Measurements from ENCODE around the gene TTLL8.

Gene TTLL8

DNA sequence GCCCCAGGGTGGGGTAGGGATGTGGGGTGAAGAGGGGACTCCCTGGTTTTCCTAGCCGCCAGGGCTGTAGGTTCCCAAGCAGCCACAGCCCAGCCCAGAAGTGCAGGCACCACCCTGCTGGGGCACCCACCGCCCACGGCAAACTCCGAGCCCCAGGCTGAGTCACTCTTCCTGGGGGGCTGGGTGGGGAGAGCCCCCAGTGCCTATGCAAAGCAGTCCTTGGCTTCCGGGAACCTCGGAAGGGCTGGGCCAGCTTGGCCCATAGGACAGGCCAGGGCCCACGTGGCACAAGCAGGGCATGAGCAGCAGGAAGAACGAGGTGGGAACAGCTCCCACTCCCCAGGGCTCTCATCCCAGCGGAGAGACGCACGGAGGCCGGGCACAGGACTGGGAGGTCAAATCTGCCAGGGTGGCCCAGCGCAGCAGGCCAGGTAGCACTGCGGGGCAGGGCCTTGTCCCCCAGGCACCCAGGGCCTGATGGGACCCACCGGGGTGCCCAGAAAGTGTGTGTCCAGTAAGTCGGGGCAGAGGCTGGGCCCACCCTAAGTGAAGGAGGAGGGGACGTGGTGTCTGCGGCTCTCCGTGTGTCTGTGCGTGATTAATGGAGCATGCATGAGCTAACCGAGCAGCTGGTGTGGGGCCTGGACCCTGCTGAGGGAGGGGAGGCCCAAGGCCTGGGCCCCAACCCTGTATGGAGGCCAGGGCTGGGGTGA lies 41.0 kb downstream of the TTLL8 start:
- no peak for DNase-seq

GRCh38 chr22:50016308-50016987 lies 41.6 kb downstream of the TTLL8 start:
- DNase-seq: no peak

DNA sequence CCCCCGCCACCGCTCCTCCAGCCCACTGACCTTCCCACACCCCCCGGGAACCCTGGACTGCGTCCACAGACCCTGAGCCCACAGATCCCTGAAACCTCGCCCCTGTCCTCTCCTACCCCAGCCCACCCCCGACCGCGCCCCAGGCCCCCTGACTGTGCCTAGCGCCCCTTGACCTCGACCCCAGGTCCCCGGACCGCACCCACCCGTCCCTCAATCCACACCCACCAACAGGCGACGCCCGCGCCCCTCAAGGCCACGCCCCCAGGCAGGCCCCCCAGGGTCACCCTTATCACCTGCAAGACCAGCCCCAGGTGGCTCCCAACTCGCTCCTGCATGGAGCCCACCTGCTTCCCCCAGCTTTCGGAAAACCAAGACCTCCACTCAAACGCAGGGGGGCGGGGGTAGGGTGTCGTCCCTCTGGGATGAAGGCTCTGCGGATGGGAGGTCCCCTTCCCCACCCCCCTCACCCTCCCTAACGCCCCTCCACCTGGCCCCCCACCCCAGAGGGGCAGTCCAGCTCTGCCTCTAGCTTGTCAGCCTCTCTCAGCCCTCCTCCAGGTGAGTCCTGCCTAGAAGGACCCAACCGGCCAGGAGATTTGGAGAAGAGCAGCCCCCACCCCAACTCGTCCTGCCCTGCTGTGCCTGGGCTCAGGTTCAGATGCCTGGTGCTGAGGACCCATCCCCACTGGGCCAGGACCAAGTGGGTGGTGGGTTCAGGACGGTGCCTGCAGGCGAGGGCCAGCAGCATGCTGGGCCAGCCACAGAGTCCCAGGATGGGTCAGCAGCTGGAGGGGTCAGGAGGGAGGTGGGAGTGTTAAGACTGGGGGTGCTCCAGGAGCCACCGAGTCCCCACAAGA lies 42.4 kb downstream of the TTLL8 start:
- no peak for DNase-seq

GRCh38 chr22:50014655-50015401 lies 43.3 kb downstream of the TTLL8 start:
- DNase-seq: no peak

GRCh38 chr22:50014053-50014501 lies 44.0 kb downstream of the TTLL8 start:
- no peak for DNase-seq

- no peak for DNase-seq
These were observed 45.6 kb downstream of the TTLL8 start, which contains the start of gene IL17REL for GRCh38 chr22:50012211-50013181. Gene IL17REL (minus strand): TSS chr22:50012765. CDS start chr22:50012646, 119 bp downstream.

DNA sequence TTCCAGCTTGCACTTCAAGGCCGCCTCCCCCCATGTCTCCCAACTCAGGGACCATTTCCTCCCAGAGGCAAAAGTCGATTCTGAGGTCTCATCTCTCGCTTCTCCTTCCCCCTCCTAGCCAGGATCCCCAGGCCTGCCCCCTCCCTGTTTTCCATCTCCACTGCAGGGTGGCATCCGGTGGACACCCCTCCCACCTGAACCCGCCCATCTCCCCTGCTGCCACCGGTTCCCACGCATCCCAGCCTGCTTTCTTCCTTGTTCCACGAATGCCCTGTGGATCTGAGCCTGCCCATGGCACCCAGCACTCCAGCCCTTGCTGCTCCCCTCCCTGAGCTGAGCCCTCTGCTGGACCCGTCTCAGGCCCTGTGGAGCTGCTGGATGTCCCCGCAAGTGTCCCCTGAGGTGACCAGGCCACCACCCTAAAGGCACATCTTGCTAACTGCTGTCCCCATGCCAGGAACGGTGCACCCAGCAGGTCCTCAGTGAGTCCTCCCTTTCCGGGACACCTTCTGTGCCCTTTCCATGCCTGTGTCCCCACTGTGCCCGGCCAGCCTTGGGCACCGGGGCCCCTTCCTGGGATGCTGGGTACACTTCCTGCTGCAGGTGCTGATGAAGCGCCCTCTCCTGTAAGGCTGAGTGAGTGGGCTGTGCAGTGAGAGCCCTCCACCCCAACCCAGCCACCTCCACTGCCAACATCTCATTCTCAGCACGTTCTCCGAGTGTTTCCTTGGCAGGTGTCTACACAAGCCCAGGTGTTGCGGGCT lies 46.5 kb downstream of the TTLL8 start:
- DNase-seq: no peak

- DNase-seq: no peak
These were observed 47.2 kb downstream of the TTLL8 start for GRCh38 chr22:50010676-50011446.

GRCh38 chr22:50009765-50010675 lies 48.1 kb downstream of the TTLL8 start:
- DNase-seq: no peak

GRCh38 chr22:50009251-50009650 lies 48.8 kb downstream of the TTLL8 start:
- no peak for DNase-seq

- DNase-seq: no peak
These were observed 49.7 kb downstream of the TTLL8 start for GRCh38 chr22:50008151-50009040.

- no peak for DNase-seq
These were observed 51.0 kb downstream of the TTLL8 start for GRCh38 chr22:50007057-50007511.

DNA sequence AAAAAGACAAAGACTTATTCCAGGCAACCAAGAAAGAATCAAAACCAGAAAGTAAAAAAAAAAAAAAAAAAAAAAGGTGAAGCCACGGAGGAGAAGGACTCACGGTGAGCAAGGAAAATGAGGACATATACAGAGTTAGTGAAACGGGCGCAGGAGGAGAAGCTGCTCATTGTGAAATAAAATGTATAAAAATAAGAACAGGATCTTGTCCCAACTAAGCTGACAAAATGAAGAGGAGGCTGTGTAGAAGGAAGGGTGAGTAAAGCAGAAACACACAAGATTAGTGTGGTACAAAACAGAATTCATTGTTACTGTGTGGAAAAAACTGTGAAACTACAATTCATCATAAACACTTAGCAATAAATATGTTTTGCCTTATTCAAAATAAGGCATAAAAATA lies 53.2 kb downstream of the TTLL8 start:
- no peak for DNase-seq

- no peak for DNase-seq
These were observed 55.3 kb downstream of the TTLL8 start for GRCh38 chr22:50002791-50003190.

DNA sequence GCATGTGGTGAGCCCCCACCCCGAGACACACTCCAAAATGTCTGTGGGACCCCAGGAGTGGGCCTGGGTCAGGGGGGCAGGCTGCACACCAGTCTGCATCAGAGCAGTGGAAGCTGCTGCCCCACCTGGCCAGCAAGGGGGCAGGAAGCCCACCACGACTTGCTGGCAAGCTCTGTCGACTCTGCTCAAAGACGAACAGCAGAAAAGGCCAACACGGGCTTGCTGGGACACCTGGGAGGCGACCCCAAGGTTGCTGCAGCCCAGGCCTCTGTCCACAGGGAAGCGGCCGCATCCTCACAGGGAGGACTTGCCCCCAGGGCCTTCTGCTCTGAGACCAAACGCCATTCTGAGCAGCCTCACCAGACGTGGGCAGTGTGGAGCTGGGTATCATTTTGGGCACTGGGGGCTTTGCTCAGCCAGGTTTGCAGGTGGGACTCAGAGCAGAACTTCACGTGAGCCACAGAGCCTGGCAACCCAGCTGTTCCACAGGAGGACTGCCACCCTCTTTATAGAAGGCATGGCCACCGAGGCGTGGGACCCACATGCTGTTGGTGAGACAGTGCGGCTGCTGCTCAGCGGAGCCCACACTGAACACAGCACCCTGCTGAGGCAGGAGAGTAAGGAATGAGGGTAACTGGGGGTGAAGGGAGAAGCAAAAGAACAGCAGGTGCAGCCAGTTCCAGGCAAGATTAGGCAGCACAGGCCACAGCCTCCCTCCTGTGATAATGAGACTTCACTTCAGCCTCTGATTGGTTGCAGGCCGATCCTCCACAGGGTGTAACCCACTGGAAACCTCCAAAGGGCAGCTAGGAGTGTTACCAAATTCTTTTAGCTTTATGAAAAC lies 56.5 kb downstream of the TTLL8 start:
- no peak for DNase-seq

DNA sequence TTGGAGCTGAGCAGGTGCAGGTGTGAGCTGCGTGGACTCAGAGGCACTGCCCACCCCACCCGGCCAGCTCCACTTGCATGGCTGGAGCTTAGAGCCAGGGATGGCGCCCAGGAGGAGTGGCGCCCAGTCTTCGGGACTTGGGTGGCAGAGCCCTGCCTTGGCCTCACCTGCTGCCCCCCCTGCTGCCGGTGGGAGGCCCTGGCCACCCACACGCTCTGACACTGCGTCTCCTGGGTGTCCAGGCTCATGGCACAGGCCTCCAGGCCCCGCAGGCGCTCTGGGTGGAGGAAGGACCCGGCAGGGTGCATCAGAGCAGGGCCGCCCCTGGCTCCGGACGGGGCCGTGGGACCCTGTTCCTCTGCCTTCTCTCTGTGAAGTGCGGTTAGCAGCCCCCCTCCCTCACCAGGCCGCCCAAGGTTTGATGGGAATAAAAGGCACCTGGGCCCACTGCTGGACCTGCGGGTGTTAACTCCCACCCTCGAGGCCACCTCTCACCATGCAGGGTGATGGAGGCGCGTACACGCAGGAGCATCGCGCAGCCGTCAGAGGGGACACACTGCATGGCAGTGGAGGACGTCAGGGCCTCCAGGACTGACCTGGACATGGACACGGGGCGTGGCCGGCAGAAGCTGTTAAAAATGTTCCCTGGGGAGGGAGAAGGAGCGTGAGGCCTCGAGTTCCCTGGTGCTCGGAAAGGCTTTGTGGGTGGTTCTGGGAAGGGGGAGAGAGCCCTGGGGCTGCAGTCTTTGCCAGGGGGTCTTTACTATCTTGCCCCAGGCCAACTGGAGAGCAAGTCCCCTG lies 57.3 kb downstream of the TTLL8 start:
- DNase-seq: no peak
